ENCODE measurements around the gene BAAT.

DNA sequence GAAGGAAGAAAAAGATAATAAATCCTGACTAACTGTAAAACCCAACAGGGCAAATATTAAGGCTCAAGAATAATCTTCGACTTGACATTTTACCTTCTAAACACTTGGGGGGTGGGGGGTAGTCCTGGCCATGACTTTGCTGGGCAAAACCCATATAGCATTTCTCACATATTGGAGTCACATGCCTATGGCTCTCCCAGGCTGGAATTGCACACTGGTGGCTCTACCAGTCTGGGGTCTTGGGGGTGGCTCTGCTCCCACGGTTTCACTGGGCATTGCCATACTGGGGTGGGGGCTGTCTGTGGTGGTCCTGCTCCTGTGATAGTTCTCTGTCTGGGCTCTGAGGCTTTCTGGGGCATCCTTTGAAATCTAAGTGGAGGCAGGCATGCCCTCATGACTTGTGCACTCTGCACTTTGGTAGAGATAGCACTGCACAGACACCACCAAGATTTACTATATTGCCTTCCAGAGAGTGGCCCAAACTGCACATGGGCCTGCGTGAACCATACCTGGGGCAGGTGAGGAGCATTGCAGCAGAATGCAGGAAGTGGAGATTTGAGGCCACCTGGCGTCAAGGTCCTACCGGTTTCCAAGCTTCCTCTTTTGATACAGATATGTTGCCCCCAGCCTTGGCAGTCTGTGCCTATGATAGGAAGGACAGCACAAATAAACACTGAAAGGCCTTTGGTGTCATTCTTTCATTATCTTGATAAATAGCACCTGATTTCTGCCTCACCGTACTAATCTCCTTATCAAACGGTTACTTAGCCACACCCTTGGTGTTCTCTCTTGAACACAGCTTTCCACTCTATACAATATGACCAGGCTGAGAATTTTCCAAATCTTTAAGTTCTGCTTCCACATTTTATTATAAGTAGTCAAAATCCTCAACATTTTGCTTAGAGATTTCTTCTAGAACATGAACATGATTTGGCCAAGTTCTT lies 29.8 kb downstream of the BAAT start:
- TF ChIP-seq ZNF70 (CRISPR knock-in tag; IDR thresholded peaks at IDR 0.05) (no peak), ZNF8 (CRISPR knock-in tag; IDR thresholded peaks at IDR 0.05) (no peak), BACH2 (CRISPR knock-in tag; IDR thresholded peaks at IDR 0.05; ENCODE audit: borderline replicate concordance) (no peak), RARB (CRISPR knock-in tag; IDR thresholded peaks at IDR 0.05) (no peak), TOX (CRISPR knock-in tag; IDR thresholded peaks at IDR 0.05; ENCODE audit: borderline replicate concordance) (no peak), ISL1 (CRISPR knock-in tag; IDR thresholded peaks at IDR 0.05) (no peak), TCF4 (CRISPR knock-in tag; IDR thresholded peaks at IDR 0.05; ENCODE audit: borderline replicate concordance) (no peak), SNAI2 (CRISPR knock-in tag; IDR thresholded peaks at IDR 0.05) (no peak)
- TF ChIP-seq, protein P1, sequence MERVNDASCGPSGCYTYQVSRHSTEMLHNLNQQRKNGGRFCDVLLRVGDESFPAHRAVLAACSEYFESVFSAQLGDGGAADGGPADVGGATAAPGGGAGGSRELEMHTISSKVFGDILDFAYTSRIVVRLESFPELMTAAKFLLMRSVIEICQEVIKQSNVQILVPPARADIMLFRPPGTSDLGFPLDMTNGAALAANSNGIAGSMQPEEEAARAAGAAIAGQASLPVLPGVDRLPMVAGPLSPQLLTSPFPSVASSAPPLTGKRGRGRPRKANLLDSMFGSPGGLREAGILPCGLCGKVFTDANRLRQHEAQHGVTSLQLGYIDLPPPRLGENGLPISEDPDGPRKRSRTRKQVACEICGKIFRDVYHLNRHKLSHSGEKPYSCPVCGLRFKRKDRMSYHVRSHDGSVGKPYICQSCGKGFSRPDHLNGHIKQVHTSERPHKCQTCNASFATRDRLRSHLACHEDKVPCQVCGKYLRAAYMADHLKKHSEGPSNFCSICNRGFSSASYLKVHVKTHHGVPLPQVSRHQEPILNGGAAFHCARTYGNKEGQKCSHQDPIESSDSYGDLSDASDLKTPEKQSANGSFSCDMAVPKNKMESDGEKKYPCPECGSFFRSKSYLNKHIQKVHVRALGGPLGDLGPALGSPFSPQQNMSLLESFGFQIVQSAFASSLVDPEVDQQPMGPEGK (CRISPR knock-in tag; IDR thresholded peaks at IDR 0.05; ENCODE audit: borderline replicate concordance) = no peak
